Testis (tissue), 2 donors: Measurements from ENCODE around the gene RAB11FIP3.

ENCODE experiments used
- CTCF ChIP-seq, 3 experiments: fragments of 450-650 bp in 2 of 3; fragments of 200-600 bp in 1 of 3; sonication (generic) in 1 of 3; IDR thresholded peaks; one replicate each; pipeline ENCODE4 v1.5.1; 2016 to 2019; ENCODE audit warnings: antibody characterized with exemption in 3 of 3, mild to moderate bottlenecking in 2 of 3, moderate library complexity in 1 of 3
- POLR2A ChIP-seq: fragments of 450-650 bp; IDR thresholded peaks from one replicate; pipeline ENCODE4 v1.6.1; 2017; ENCODE audit warnings: antibody characterized with exemption, mild to moderate bottlenecking, moderate library complexity

- no peak for TF ChIP-seq POLR2A
- TF ChIP-seq CTCF (IDR thresholded peaks at IDR 0.05): no peak
These were observed 125.8 kb downstream of the RAB11FIP3 start for GRCh38 chr16:551210-551609.
